Thyroid gland (tissue), 4 donors: Measurements from ENCODE around the gene IFT25.

Experiments used
- POLR2A ChIP-seq, 2 donors: fragments of 450-650 bp; IDR thresholded peaks; one replicate each; pipeline ENCODE4 v1.6.1; 2017; ENCODE audit warnings: antibody characterized with exemption in 2 of 2, mild to moderate bottlenecking in 2 of 2, moderate library complexity in 1 of 2
- TF ChIP-seq, protein P1 (sequence below), 6 experiments: fragments of 200-600 bp in 3 of 6; fragments of 450-650 bp in 3 of 6; sonication (generic) in 3 of 6; IDR thresholded peaks; one replicate each; pipeline ENCODE4 v1.5.1; 2016 to 2019; ENCODE audit warnings: antibody characterized with exemption in 6 of 6, mild to moderate bottlenecking in 2 of 6, inconsistent platforms in 1 of 6, moderate library complexity in 1 of 6

DNA sequence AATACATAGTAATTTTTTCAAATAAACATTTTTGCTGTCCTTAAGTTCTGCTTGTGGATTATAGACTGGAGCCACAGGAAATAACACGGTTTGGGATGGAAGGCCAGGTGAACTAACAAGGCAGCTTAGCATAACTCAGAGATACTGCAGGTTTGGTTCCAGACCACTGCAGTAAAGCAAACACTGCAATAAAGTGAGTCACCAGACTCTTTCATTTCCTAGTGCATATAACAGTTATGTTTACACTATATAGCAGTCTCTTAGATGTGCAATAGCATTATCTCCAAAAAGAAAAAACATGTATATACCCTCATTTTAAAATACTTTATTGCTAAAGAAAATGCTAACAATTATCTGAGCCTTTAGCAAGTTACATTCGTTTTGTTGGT lies 22.6 kb upstream of the IFT25 start:
- TF ChIP-seq, protein P1, sequence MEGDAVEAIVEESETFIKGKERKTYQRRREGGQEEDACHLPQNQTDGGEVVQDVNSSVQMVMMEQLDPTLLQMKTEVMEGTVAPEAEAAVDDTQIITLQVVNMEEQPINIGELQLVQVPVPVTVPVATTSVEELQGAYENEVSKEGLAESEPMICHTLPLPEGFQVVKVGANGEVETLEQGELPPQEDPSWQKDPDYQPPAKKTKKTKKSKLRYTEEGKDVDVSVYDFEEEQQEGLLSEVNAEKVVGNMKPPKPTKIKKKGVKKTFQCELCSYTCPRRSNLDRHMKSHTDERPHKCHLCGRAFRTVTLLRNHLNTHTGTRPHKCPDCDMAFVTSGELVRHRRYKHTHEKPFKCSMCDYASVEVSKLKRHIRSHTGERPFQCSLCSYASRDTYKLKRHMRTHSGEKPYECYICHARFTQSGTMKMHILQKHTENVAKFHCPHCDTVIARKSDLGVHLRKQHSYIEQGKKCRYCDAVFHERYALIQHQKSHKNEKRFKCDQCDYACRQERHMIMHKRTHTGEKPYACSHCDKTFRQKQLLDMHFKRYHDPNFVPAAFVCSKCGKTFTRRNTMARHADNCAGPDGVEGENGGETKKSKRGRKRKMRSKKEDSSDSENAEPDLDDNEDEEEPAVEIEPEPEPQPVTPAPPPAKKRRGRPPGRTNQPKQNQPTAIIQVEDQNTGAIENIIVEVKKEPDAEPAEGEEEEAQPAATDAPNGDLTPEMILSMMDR (IDR thresholded peaks at IDR 0.05) = no peak
- no peak for TF ChIP-seq POLR2A (IDR thresholded peaks at IDR 0.05)
